Stimulated activated CD4-positive, alpha-beta T cell treated with anti-CD3 and anti-CD28 coated beads, Interleukin-4, amount 100 ng/mL, for 1 hour (primary cell): Measurements from ENCODE around the gene TRAPPC12.

Experiments
- DNase-seq: peaks from one replicate; pipeline ENCODE4 v3.0.0-alpha.2; 2020

TRAPPC12 gene

DNA sequence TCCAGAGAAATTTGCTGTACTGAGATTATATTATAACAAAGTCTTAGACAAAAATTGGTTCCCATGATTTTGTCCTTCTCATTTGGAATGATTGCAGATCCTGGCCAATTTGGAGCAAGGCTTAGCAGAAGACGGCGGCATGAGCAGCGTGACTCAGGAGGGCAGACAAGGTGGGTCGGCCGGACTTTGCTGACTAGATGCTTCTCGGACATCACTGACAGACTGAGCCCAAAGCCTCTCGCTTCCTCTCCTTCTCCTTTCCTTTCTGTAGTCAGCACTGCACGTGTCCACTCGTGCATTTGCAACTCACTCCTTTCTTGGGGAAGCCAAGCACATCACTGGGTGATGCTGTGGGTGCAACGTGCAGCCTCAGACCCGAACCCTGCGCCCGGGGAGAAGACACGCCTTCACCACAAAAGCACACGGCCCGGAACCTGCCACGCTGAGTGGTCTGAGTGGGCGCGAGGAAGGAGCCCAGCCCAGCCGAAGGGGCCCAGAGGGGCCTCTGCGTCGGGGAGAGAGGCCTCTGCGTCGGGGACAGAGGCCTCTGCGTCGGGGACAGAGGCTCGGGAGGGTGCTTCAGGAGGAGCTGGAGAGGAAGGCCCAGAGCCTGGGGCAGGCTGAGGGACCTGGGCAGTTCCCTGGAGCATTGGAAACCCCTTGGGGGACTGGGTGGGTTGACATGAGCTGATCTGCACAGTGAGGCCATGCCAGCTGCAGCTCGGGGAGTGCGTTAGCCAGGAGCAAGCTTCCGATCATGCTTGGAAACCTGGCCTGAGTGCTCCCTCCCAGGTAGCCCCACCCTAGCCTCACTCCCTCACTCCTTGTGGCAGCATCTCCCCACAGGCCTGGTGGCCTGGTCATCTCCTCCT, 78.3 kb downstream of the TRAPPC12 start:
- no peak for DNase-seq

DNA sequence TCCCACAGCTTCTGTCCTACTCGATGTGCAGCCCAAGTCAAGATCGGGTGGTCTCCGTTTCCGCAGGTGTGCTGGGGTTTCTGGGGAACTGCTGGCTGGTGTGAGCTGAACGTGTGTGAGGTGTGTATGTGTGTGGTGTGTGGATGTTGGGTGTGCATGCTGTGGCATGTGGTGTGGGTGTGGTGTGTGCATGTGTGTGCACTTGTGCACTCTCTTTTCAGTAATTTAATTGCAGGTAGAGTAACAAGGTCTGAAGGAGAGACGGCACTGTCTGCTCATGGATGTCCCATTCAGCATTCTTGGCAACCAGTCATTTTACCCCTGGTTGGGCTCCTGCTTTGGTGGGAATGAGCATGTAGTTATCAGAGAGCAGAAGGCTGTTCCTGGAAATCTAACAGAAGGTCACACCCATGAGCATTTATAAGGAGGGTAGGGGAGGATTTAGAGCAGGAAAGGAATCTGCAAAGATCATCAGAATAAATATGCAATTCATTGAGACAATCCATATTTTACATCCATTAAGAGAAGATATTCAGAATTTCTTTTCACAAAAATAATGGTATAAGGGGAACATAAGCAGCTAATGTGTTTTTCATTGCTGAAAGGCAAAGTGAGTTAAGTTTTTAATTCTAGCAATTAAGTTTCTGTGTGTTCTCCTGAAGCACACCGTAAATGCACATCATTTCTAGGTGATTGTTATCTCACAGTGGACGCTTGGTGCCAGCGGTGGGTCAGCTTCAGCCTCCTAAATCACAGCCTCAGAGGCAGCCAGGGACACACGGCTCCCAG, 79.1 kb downstream of the TRAPPC12 start:
- no peak for DNase-seq

- DNase-seq: no peak
These were observed 79.9 kb downstream of the TRAPPC12 start for GRCh38 chr2:3459185-3460015.

- no peak for DNase-seq
These were observed 80.7 kb downstream of the TRAPPC12 start for GRCh38 chr2:3460156-3460555.

- no peak for DNase-seq
These were observed 81.6 kb downstream of the TRAPPC12 start for GRCh38 chr2:3460831-3461800.

GRCh38 chr2:3461801-3462492, 82.5 kb downstream of the TRAPPC12 start:
- DNase-seq: no peak

DNA sequence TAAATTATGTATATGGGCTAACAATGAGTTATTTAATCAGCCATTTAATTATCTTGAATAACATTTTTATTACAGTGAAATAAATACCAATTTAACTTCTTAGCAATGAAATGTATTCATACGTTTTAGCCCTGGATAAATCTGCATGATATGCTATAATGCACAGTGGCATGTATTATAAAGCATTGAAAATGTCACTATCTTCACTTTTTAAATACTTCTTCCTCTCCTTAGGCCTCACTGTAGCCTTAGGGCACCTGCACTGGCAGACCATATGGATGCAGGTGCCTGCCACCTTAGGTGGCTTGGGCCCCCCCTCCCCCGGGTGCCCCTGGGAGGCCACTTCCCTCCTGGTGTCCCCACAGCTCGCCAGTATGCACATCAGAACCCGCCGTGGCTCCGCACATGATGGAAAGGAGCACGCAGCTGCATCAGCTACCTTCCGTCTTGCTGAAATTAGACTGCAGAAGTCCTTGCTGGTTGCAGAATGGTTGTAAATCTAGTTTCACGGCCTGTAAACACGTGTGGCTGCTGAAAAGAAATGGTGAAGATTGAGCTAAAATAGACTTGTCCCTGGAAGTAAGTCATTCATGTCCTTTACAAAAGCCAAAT, 83.1 kb downstream of the TRAPPC12 start:
- no peak for DNase-seq

DNA sequence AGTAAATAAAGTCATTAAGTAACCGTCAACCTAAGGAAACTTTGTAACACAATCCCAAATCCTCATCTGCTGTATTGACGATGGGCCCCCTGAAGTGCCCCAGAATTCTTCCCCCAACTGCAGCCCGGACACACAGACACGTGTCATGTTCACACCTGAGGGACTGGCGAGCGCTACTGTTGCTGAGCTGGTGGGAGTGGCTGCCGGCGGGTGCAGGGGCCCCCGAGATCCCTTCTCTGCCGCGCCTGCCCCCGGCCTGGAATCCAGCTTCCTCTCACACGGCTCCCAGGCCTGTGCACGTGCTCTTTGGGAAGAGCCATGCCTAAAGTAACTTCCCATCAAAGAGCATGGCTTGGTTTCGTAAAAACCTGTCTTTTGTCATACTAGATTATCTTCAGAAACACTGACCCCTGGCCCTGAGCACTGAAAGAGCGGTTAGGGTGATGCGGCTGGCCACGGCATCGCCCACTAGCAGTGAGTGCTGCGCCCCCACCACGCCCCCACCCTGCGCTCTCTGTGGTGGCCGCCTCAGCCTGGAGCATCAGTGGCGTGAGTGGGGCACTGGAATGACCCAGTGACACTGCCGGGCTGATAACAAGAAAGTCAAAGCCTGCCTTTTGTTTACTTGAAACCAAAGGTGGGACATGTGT, 83.8 kb downstream of the TRAPPC12 start:
- no peak for DNase-seq

DNA sequence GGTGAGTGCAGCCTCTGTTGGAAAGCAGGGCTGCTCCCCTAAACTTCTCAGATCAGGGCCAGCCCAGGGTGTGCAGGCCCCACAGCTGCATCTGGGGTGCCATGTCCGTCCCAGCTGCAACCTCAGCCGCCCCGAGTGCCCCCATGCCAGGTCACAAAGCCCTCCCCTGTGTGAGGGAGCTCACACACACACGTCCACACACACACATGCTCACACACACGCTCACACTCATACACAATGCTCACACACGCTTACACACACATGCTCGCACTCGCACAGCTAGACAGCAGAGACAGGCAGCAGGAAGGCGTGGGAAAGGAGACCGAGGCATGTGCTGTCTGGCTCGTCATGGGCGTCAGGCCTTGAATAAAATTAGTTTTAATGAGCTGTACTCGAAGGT, 84.5 kb downstream of the TRAPPC12 start:
- DNase-seq: no peak

- DNase-seq: no peak
These were observed 85.0 kb downstream of the TRAPPC12 start for GRCh38 chr2:3464401-3465005.

GRCh38 chr2:3465328-3465727, 85.8 kb downstream of the TRAPPC12 start:
- DNase-seq: no peak

GRCh38 chr2:3465844-3466481, 86.5 kb downstream of the TRAPPC12 start:
- DNase-seq: no peak

DNA sequence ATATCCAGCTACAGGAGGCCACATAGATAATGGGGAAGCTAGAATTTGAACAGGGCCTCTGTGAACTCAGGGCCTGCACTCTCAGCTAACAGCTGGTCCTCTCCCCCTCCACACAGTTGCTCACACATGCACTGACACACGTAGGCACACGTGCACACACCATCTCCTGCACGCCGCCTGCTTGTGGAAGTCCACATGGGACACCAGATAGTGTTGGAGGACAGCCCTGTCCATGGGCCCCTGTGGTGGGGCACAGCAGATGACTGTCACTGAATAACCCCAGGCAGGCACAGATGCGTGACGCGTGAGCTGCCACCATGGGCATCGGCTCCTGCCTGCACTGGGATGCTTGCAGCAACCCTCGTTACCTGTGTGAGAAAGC, 87.0 kb downstream of the TRAPPC12 start:
- no peak for DNase-seq

DNA sequence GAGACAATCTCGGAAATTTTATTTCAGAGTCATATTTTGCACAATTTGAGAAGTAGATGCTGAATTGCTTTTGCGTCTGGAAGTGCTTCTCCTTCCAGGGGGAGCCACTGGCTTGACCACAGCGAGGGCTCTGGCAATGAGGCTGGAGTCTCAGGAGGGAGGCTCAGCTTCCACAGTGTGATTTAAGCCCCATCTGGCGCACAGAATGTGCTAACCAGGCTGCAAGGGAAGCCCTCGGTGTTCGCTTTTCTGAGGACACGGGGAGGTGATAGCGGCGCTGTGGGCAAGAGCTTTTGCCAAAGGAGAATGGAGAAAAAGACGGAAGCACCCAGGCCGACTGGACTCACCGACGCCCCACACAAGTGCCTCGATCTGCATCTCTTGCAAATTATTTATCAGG, 87.5 kb downstream of the TRAPPC12 start:
- DNase-seq: no peak

DNA sequence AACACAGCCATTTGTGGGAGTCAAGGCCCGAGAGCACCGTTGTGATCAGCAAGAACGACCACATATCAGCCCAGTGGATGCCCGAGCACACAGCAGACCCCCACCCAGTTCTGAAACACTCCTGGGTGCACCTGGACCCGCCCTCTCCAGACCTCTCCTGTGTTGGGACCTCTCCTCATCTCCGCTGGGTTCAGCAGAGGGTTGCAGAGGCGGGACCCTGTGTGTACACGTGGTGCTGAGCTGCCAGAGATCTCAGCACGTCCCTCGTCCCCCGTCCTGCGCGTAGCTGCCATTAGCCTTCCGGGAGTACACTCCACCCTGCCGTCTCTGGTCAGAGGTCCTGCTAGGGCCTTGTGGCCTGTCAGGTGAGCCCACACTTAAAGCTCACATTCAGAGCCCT, 88.2 kb downstream of the TRAPPC12 start:
- no peak for DNase-seq

DNA sequence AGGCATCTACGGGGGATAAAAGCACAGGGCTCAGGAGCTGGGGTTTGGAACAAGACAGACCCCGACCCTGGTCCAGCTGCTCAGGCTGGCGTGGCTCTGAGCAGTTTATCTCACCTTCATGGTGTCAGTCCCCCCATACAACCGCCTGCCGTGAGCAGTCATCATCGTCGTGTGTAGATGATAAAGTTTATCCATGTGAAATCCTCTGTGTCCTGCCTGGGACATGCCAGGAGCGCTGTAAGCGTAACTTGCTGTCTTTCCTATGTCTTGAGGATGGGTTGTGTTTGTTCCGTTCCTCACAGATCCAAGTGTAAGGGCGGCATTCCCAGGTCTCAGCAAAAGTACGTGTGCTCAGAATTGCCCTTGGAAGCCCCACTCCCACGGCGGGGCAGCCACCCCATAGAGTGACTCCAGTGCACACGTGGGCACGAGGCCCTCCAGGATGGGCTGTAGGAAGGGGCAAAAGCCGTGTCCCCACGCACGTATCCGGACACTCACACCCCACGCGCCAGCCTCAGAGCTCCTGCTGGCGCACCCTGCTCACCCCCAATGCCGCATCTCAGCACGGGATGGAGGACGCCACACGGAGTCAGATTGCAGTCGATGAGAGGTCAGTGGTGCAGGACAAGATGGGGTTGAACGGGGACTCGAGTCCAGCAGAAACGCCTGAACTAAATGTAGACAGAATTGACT, 88.9 kb downstream of the TRAPPC12 start:
- DNase-seq: no peak

GRCh38 chr2:3469486-3469885, 90.0 kb downstream of the TRAPPC12 start:
- DNase-seq: no peak

GRCh38 chr2:3470166-3470651, 90.7 kb downstream of the TRAPPC12 start:
- no peak for DNase-seq
